Fibroblast of villous mesenchyme (primary cell): ENCODE measurements around the gene LINC00632. TPM values are rescaled to one million over a fixed set of nuclear protein-coding genes. Genes with fewer than 3 reads are reported as not detected.

Source experiments
- DNase-seq: peaks from one replicate; pipeline ENCODE4 v3.0.0-alpha.2; 2010; ENCODE audit warnings: low read depth
- H3K4me3 ChIP-seq: 2 replicates; pipeline ENCODE4 v1.5.1; 2011; ENCODE audit warnings: low read depth, mild to moderate bottlenecking, low read length
- CTCF ChIP-seq: IDR thresholded peaks from 2 replicates; pipeline ENCODE4 v1.5.1; 2012; ENCODE audit warnings: low read depth, mild to moderate bottlenecking, low read length; ENCODE audit not compliant: insufficient read depth
- total RNA-seq: library from RNA; depleted of rRNA; stranded (reverse); fragments of >200 nt; gene quantifications from 2 replicates; pipeline ENCODE4 v1.2.3, GENCODE V29; 2012

The LINC00632 gene
- total RNA-seq, 1 donor: 5.2 TPM

- H3K4me3 ChIP-seq: no peak overlapping the region
- peak; percentile 52 for DNase-seq
- TF ChIP-seq CTCF: peak; percentile 76
These were observed 52.5 kb downstream of the LINC00632 start for GRCh38 chrX:140762061-140762460.

GRCh38 chrX:140764401-140764919, 54.9 kb downstream of the LINC00632 start:
- peak overlapping the region; percentile 67 for H3K4me3 ChIP-seq
- TF ChIP-seq CTCF: no peak
- peak; percentile 49 for DNase-seq

GRCh38 chrX:140765043-140765784, 55.7 kb downstream of the LINC00632 start:
- DNase-seq: peak; percentile 57
- no peak for TF ChIP-seq CTCF
- H3K4me3 ChIP-seq: peak overlapping the region; percentile 67

- DNase-seq: peak; percentile 69
These were observed 56.6 kb downstream of the LINC00632 start for GRCh38 chrX:140766024-140766611.

GRCh38 chrX:140767646-140768045, 58.1 kb downstream of the LINC00632 start:
- no peak overlapping the region for H3K4me3 ChIP-seq

More at GRCh38 chrX:140766024-140766611, 56.6 kb downstream of the LINC00632 start:
- H3K4me3 ChIP-seq: peak overlapping the region; percentile 67
- TF ChIP-seq CTCF: peak; percentile 70

GRCh38 chrX:140775211-140775610, 65.7 kb downstream of the LINC00632 start:
- no peak for TF ChIP-seq CTCF
- H3K4me3 ChIP-seq: no peak overlapping the region
- DNase-seq: no peak

More at GRCh38 chrX:140767646-140768045, 58.1 kb downstream of the LINC00632 start:
- no peak for DNase-seq
- TF ChIP-seq CTCF: no peak
